H1 (cell line): Measurements from ENCODE around the gene LAMB3.

ENCODE experiments used
- CTCF ChIP-seq, 3 experiments: IDR thresholded peaks; 1 replicate in 2 of 3; 2 replicates in 1 of 3; pipeline versions ENCODE4 v1.5.1 to v1.6.1; 2011; ENCODE audit warnings: low read length in 3 of 3, mild to moderate bottlenecking in 3 of 3, inconsistent platforms in 2 of 3, low read depth in 1 of 3, moderate library complexity in 1 of 3; ENCODE audit not compliant: insufficient read depth in 1 of 3; ENCODE audit errors: control extremely low read depth in 1 of 3
- EP300 ChIP-seq, 2 experiments: IDR thresholded peaks; 1 replicate in 1 of 2; 2 replicates in 1 of 2; pipeline ENCODE4 v1.6.1; 2011 to 2012; ENCODE audit warnings: low read depth in 2 of 2, low read length in 2 of 2, mild to moderate bottlenecking in 2 of 2, borderline replicate concordance in 1 of 2, inconsistent platforms in 1 of 2, moderate library complexity in 1 of 2
- GABPA ChIP-seq: IDR thresholded peaks from 2 replicates; pipeline ENCODE4 v1.6.1; 2011; ENCODE audit warnings: mild to moderate bottlenecking, low read length, moderate library complexity, borderline replicate concordance; ENCODE audit not compliant: insufficient read depth
- POLR2AphosphoS5 ChIP-seq: IDR thresholded peaks from 2 replicates; pipeline ENCODE4 v1.6.1; 2011; ENCODE audit warnings: low read depth, low read length
- RAD21 ChIP-seq, 2 experiments: IDR thresholded peaks in 1 of 2; conservative IDR thresholded peaks in 1 of 2; 2 replicates each; pipeline ENCODE4 v1.6.1; 2011; ENCODE audit warnings: low read depth in 2 of 2, low read length in 2 of 2, improper control_type of control experiment in 1 of 2, inconsistent platforms in 1 of 2, mild to moderate bottlenecking in 1 of 2, moderate library complexity in 1 of 2
- SIN3A ChIP-seq, 2 experiments: IDR thresholded peaks in 1 of 2; conservative IDR thresholded peaks in 1 of 2; 2 replicates each; pipeline ENCODE4 v1.6.1; 2011 to 2012; ENCODE audit warnings: low read length in 2 of 2, improper control_type of control experiment in 1 of 2, low read depth in 1 of 2, mild to moderate bottlenecking in 1 of 2

- TF ChIP-seq GABPA (no peak), POLR2AphosphoS5 (no peak), CTCF (IDR thresholded peaks at IDR 0.05; ENCODE audit: control extremely low read depth in 1 of 3, insufficient read depth in 1 of 3, low read depth in 1 of 3, low read length in 3 of 3) (no peak), EP300 (IDR thresholded peaks at IDR 0.05; ENCODE audit: borderline replicate concordance in 1 of 2, low read depth in 2 of 2, low read length in 2 of 2) (no peak), RAD21 (IDR thresholded peaks at IDR 0.05 in 1 of 2, conservative IDR thresholded peaks at IDR 0.05 in 1 of 2; ENCODE audit: low read depth in 2 of 2, low read length in 2 of 2) (no peak), SIN3A (conservative IDR thresholded peaks at IDR 0.05 in 1 of 2, IDR thresholded peaks at IDR 0.05 in 1 of 2; ENCODE audit: low read depth in 1 of 2, low read length in 2 of 2) (no peak)
These were observed 32.3 kb downstream of the LAMB3 start for GRCh38 chr1:209619696-209620486.
